ENCODE data around the gene MRPL58.

Gene MRPL58

DNA sequence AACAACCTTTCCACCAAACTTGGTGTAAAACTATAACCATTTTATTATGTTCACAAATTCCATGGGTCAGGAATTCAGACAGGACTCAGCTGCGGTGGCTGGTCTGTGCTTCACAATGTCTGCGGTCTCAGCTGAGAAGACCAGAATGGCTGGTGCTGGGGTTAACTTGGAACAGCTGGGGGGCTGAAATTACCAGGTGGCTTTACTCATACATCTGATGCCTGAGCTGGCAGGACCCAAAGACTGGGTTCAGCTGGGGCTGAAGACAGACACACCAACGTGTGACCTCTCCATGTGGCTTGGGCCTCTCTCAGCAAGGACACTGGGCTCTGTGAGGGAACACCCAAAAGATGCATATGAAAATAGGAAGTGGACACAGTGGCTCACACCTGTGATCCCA lies 34.2 kb upstream of the MRPL58 start (continued):
- no peak for TF ChIP-seq PRDM2 (tag by site-specific recombination; IDR thresholded peaks at IDR 0.05; ENCODE audit: borderline replicate concordance)
- TF ChIP-seq RBAK (tag by site-specific recombination; IDR thresholded peaks at IDR 0.05): no peak
- TF ChIP-seq ZNF404 (tag by site-specific recombination; IDR thresholded peaks at IDR 0.05): no peak
- no peak for TF ChIP-seq ZNF211 (tag by site-specific recombination; IDR thresholded peaks at IDR 0.05; ENCODE audit: low read depth)
- no peak for TF ChIP-seq ZNF214 (tag by site-specific recombination; IDR thresholded peaks at IDR 0.05; ENCODE audit: borderline replicate concordance)

DNA sequence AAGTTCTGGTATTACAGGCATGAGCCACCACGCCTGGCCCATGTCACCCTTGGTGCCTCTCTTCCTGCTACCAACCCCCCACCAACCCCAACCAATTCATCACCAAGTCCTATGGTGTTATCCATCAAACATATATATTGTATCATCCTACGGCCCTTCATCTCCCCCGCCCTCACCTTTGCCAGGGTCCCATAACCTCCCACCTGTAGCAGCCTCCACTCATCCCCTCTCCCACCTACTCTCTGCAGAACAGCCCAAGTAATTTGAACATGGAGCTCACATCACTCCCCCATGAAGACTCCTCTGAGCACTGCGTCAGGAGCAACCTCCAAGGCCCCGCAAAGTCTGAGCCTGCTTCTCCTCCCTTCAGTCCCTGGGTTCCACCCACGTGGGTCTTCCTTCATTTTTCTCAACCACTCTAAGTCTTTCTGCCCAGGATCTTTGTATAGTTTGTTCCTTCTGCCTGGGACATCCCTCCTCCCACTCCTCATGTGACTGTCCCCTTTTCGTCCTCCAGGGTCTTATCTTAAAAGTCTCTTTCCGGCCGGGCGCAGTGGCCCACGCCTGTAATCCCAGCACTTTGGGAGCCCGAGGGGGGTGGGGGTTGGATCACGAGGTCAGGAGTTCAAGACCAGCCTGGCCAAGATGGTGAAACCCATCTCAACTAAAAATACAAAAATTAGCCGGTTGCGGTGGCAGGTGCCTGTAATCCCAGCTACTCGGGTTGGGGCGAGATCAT lies 32.9 kb upstream of the MRPL58 start:
- CTCF ChIA-PET: interaction anchor here (0.6 to 0.8 kb wide), 4 partner anchors 16 to 188 kb away, joined by 3 read pairs; no protein-coding TSS in a partner anchor
- POLR2A ChIA-PET: interaction anchor here (0.7 kb wide), 2 partner anchors 203 to 226 kb away, joined by 6 to 12 read pairs; partner anchors contain the start of genes NAT9 and NUP85
- no peak overlapping the region for H3K27ac ChIP-seq (ENCODE audit: extremely low read depth, low read depth, low read length)
- H3K4me3 ChIP-seq (ENCODE audit: low read depth, low read length): no peak overlapping the region
- H3K36me3 ChIP-seq (ENCODE audit: control insufficient read depth in 2 of 2, insufficient read depth in 1 of 2, low read length in 2 of 2): no peaks in the 10 kb centered on the region
- TF ChIP-seq, protein P1, sequence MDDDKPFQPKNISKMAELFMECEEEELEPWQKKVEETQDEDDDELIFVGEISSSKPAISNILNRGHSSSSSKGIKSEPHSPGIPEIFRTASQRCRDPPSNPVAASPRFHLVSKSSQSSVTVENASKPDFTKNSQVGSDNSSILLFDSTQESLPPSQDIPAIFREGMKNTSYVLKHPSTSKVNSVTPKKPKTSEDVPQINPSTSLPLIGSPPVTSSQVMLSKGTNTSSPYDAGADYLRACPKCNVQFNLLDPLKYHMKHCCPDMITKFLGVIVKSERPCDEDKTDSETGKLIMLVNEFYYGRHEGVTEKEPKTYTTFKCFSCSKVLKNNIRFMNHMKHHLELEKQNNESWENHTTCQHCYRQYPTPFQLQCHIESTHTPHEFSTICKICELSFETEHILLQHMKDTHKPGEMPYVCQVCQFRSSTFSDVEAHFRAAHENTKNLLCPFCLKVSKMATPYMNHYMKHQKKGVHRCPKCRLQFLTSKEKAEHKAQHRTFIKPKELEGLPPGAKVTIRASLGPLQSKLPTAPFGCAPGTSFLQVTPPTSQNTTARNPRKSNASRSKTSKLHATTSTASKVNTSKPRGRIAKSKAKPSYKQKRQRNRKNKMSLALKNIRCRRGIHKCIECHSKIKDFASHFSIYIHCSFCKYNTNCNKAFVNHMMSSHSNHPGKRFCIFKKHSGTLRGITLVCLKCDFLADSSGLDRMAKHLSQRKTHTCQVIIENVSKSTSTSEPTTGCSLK (tag by site-specific recombination; IDR thresholded peaks at IDR 0.05): no peak
- TF ChIP-seq CTCF (tag by site-specific recombination; IDR thresholded peaks at IDR 0.05) (no peak), ZNF175 (tag by site-specific recombination; IDR thresholded peaks at IDR 0.05) (no peak), ZFP37 (tag by site-specific recombination; IDR thresholded peaks at IDR 0.05) (no peak), EGR2 (tag by site-specific recombination; IDR thresholded peaks at IDR 0.05; ENCODE audit: low read depth) (peak; percentile 98), ZFP69B (tag by site-specific recombination; IDR thresholded peaks at IDR 0.05) (no peak), ZSCAN18 (tag by site-specific recombination; IDR thresholded peaks at IDR 0.05) (no peak), KLF17 (tag by site-specific recombination; IDR thresholded peaks at IDR 0.05) (no peak), ZFHX2 (tag by site-specific recombination; conservative IDR thresholded peaks at IDR 0.05) (peak; percentile 87), ZNF548 (tag by site-specific recombination; IDR thresholded peaks at IDR 0.05) (no peak), ZNF664 (tag by site-specific recombination; IDR thresholded peaks at IDR 0.05) (0 out of 2 replicates have a peak, but pooled peaks have one; percentile 33), ZNF768 (tag by site-specific recombination; IDR thresholded peaks at IDR 0.05) (no peak), BCL11A (tag by site-specific recombination; IDR thresholded peaks at IDR 0.05; ENCODE audit: low read depth) (no peak)
- TF ChIP-seq, protein P2, sequence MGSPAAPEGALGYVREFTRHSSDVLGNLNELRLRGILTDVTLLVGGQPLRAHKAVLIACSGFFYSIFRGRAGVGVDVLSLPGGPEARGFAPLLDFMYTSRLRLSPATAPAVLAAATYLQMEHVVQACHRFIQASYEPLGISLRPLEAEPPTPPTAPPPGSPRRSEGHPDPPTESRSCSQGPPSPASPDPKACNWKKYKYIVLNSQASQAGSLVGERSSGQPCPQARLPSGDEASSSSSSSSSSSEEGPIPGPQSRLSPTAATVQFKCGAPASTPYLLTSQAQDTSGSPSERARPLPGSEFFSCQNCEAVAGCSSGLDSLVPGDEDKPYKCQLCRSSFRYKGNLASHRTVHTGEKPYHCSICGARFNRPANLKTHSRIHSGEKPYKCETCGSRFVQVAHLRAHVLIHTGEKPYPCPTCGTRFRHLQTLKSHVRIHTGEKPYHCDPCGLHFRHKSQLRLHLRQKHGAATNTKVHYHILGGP (tag by site-specific recombination; IDR thresholded peaks at IDR 0.05): no peak
- H3K4me1 ChIP-seq (ENCODE audit: control insufficient read depth, insufficient read depth, low read length): peaks cover 3% of the 10 kb centered on the region; the same call in 1 of the 2 replicates
- H3K9me3 ChIP-seq (ENCODE audit: control insufficient read depth, insufficient read depth, low read depth, low read length): no peaks in the 10 kb centered on the region
